GM20000 (cell line): ENCODE results near the gene TMEM250.

Source experiments
- DNase-seq: peaks from one replicate; pipeline ENCODE4 v3.0.0; 2012; ENCODE audit warnings: low spot score
- TF ChIP-seq, protein P1 (sequence below): IDR thresholded peaks from 2 replicates; pipeline ENCODE4 v1.5.1; 2012; ENCODE audit warnings: mild to moderate bottlenecking, control low read depth; ENCODE audit errors: extremely low read depth, missing control alignments

The TMEM250 gene

GRCh38 chr9:136135326-136136126, 16.9 kb upstream of the TMEM250 start:
- TF ChIP-seq, protein P1, sequence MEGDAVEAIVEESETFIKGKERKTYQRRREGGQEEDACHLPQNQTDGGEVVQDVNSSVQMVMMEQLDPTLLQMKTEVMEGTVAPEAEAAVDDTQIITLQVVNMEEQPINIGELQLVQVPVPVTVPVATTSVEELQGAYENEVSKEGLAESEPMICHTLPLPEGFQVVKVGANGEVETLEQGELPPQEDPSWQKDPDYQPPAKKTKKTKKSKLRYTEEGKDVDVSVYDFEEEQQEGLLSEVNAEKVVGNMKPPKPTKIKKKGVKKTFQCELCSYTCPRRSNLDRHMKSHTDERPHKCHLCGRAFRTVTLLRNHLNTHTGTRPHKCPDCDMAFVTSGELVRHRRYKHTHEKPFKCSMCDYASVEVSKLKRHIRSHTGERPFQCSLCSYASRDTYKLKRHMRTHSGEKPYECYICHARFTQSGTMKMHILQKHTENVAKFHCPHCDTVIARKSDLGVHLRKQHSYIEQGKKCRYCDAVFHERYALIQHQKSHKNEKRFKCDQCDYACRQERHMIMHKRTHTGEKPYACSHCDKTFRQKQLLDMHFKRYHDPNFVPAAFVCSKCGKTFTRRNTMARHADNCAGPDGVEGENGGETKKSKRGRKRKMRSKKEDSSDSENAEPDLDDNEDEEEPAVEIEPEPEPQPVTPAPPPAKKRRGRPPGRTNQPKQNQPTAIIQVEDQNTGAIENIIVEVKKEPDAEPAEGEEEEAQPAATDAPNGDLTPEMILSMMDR = no peak
- no peak for DNase-seq

GRCh38 chr9:136133959-136134484, 15.3 kb upstream of the TMEM250 start:
- DNase-seq = no peak
- TF ChIP-seq, protein P1 = no peak

GRCh38 chr9:136133191-136133958, 14.7 kb upstream of the TMEM250 start:
- TF ChIP-seq, protein P1 = no peak
- DNase-seq = peak; percentile 74

- no peak for DNase-seq
- TF ChIP-seq, protein P1 = no peak
Measured at GRCh38 chr9:136132512-136133050, 13.9 kb upstream of the TMEM250 start.

GRCh38 chr9:136131629-136132511, 13.2 kb upstream of the TMEM250 start:
- DNase-seq = no peak
- TF ChIP-seq, protein P1 = no peak

DNA sequence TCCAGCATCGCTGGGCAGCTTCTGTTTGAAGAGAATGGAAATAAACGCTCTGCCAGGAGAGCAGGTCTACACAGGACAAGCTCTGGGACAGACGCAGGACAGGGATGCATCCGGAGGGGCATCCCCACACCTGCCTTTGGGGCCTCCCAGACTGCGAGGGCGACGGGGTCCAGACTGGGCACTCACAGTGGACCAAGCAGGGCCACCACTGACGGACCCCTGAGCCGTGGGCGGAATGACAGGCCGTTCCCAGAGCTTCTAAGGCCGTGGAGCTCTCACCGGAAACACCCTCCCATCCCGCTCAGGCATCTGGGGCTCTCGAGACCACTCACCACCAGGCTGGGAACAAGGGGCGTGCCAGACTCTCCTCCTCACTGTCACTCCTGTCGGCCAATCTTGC, 10.5 kb upstream of the TMEM250 start:
- DNase-seq = no peak
- TF ChIP-seq, protein P1 = no peak
